Aorta (tissue), 5 donors: ENCODE results near the gene IRF7. TPM values are rescaled to one million over a fixed set of nuclear protein-coding genes. Genes with fewer than 3 reads are reported as not detected.
"Not testable (repeated sequence)": the region's sequence is repeated elsewhere in the genome, so short reads cannot be mapped to it uniquely, and the experiment has no call there.

ENCODE experiments used
- ATAC-seq: fragments of 200-7000 bp; cut with Tn5 transposase; one replicate; pipeline ENCODE4 v1.9.1; 2022; ENCODE audit warnings: moderate library complexity; ENCODE audit not compliant: low FRiP score
- DNase-seq, 2 donors: peaks; one replicate each; pipeline ENCODE4 v3.0.0-alpha.2; 2020
- H3K27ac ChIP-seq, 2 donors: one replicate each; pipeline ENCODE4 v1.5.1; 2013; ENCODE audit warnings: low read length in 2 of 2, mild to moderate bottlenecking in 2 of 2, moderate library complexity in 2 of 2, control low read depth in 1 of 2, inconsistent platforms in 1 of 2, low read depth in 1 of 2
- H3K27me3 ChIP-seq, 2 donors: one replicate each; pipeline ENCODE4 v1.6.1; 2013; ENCODE audit warnings: control low read depth in 1 of 2, low read length in 1 of 2, mild to moderate bottlenecking in 1 of 2, moderate library complexity in 1 of 2; ENCODE audit not compliant: insufficient read depth in 2 of 2, control insufficient read depth in 1 of 2
- H3K36me3 ChIP-seq, 2 donors: one replicate each; pipeline ENCODE4 v1.6.1; 2013; ENCODE audit warnings: control low read depth in 1 of 2, low read length in 1 of 2, mild to moderate bottlenecking in 1 of 2; ENCODE audit not compliant: insufficient read depth in 2 of 2, control insufficient read depth in 1 of 2
- H3K4me1 ChIP-seq, 2 donors: one replicate each; pipeline ENCODE4 v1.6.1; 2013; ENCODE audit warnings: low read length in 2 of 2, control low read depth in 1 of 2, mild to moderate bottlenecking in 1 of 2, moderate library complexity in 1 of 2; ENCODE audit not compliant: insufficient read depth in 2 of 2, control insufficient read depth in 1 of 2
- H3K4me3 ChIP-seq, 2 donors: one replicate each; pipeline ENCODE4 v1.5.1; 2013; ENCODE audit warnings: low read length in 2 of 2, control low read depth in 1 of 2, mild to moderate bottlenecking in 1 of 2
- H3K9me3 ChIP-seq: one replicate; pipeline ENCODE4 v1.6.1; 2013; ENCODE audit warnings: mild to moderate bottlenecking, low read length; ENCODE audit not compliant: control insufficient read depth
- WGBS, 2 donors: extraction: QIAGEN DNeasy Blood & Tissue Kit; methylation state at CpG; one replicate each; pipeline ENCODE4 v1.1.7; 2013; 5-methylcytosine and 5-hydroxymethylcytosine counted together
- intact Hi-C, 2 donors: fragments of 100-400 bp; cut with DNase I; formaldehyde crosslinking; loops; one replicate each; pipeline versions ENCODE4 v1.14.2 to v1.15.0; 2022
- polyA plus RNA-seq, 2 donors: library from polyadenylated mRNA; stranded (reverse); fragments of 200-250 nt; gene quantifications; one replicate each; pipeline ENCODE4 v1.2.3, GENCODE V29; 2013
- total RNA-seq, 2 donors: library from RNA; stranded (reverse); fragmentation: NEBNext Ultra II Directional; extraction: Animal tissue kit (Norgen Biotek cat#: 25700); gene quantifications; one replicate each; pipeline ENCODE4 v1.2.1, GENCODE V29; 2021
- donor health status: healthy with polysubstance abuse.
- donor health status: Bipolar disorder and iron deficiency.
- donor health status: DM: no; HTN: no; CAD: no.
- donor health status: DM: no; HTN: no; CAD: no.
- donor health status: DM: yes; HTN: yes; CAD: no.

Gene IRF7
- total and polyA plus RNA-seq, 4 donors = 13.4 to 30.9 (median 26.3) TPM

- Histone ChIP-seq H3K27ac (no peak overlapping the region), H3K4me1 (no peaks in the 10 kb centered on the region), H3K9me3 (no peaks in the 10 kb centered on the region), H3K36me3 (peaks cover 0 to 5% of the 10 kb centered on the region in 2 donors), H3K27me3 (no peaks in the 10 kb centered on the region), H3K4me3 (no peak overlapping the region)
- WGBS, 2 donors = 80 to 82% methylated on average over 7 of the region's 7 CpGs
- intact Hi-C loops = no loop called here
- ATAC-seq = no peak
- DNase-seq = no peak
Observed at GRCh38 chr11:656866-657265, 41.1 kb upstream of the IRF7 start.

- no peak overlapping the region for H3K4me3 ChIP-seq
- H3K27me3 ChIP-seq = no peaks in the 10 kb centered on the region
- H3K9me3 ChIP-seq = no peaks in the 10 kb centered on the region
- H3K4me1 ChIP-seq = no peaks in the 10 kb centered on the region
- intact Hi-C loops = no loop called here
- DNase-seq (no peak), ATAC-seq (no peak)
- 89 to 90% methylated on average over 14 of the region's 14 CpGs for WGBS, 2 donors
- no peak overlapping the region for H3K27ac ChIP-seq
- peaks cover 0 to 5% of the 10 kb centered on the region in 2 donors for H3K36me3 ChIP-seq
Observed at GRCh38 chr11:656426-656825, 40.7 kb upstream of the IRF7 start.

- DNase-seq (no peak), ATAC-seq (no peak)
- Histone ChIP-seq H3K4me1 (no peaks in the 10 kb centered on the region), H3K27me3 (no peaks in the 10 kb centered on the region), H3K36me3 (peaks cover 0 to 5% of the 10 kb centered on the region in 2 donors), H3K27ac (no peak overlapping the region), H3K9me3 (no peaks in the 10 kb centered on the region), H3K4me3 (no peak overlapping the region)
- intact Hi-C loops = no loop called here
- WGBS, 2 donors = 92 to 95% methylated on average over 30 of the region's 30 CpGs
Observed at GRCh38 chr11:655036-655726, 39.4 kb upstream of the IRF7 start.

- intact Hi-C loops, H3K36me3 ChIP-seq, DNase-seq, ATAC-seq, H3K4me3 ChIP-seq, H3K27ac ChIP-seq, H3K9me3 ChIP-seq, H3K4me1 ChIP-seq, H3K27me3 ChIP-seq: not testable (repeated sequence)
- WGBS, 2 donors = 92 to 95% methylated on average over 12 of the region's 12 CpGs
Observed at GRCh38 chr11:654444-654843, 38.7 kb upstream of the IRF7 start.

- H3K4me1 ChIP-seq = no peaks in the 10 kb centered on the region
- ATAC-seq (no peak), DNase-seq (no peak)
- H3K9me3 ChIP-seq = no peaks in the 10 kb centered on the region
- WGBS, 2 donors = 86 to 92% methylated on average over 15 of the region's 15 CpGs
- intact Hi-C loops = no loop called here
- H3K27me3 ChIP-seq = no peaks in the 10 kb centered on the region
- H3K27ac ChIP-seq = no peak overlapping the region
- H3K36me3 ChIP-seq = no peaks in the 10 kb centered on the region
- H3K4me3 ChIP-seq = no peak overlapping the region
Observed at GRCh38 chr11:653837-654236, 38.1 kb upstream of the IRF7 start.

GRCh38 chr11:653136-653535 lies 37.4 kb upstream of the IRF7 start:
- DNase-seq, H3K36me3 ChIP-seq, H3K27ac ChIP-seq, H3K4me1 ChIP-seq, intact Hi-C loops, H3K9me3 ChIP-seq, ATAC-seq, H3K4me3 ChIP-seq, H3K27me3 ChIP-seq: not testable (repeated sequence)
- WGBS, 2 donors = 90 to 92% methylated on average over 14 of the region's 14 CpGs

GRCh38 chr11:650482-650881 lies 34.7 kb upstream of the IRF7 start:
- no peaks in the 10 kb centered on the region for H3K36me3 ChIP-seq
- 90 to 91% methylated on average over 10 of the region's 10 CpGs for WGBS, 2 donors
- DNase-seq (no peak), ATAC-seq (no peak)
- intact Hi-C loops = no loop called here
- no peak overlapping the region for H3K4me3 ChIP-seq
- no peaks in the 10 kb centered on the region for H3K27me3 ChIP-seq
- H3K27ac ChIP-seq = no peak overlapping the region
- H3K4me1 ChIP-seq = no peaks in the 10 kb centered on the region
- no peaks in the 10 kb centered on the region for H3K9me3 ChIP-seq

GRCh38 chr11:647672-648158 lies 32.0 kb upstream of the IRF7 start:
- H3K4me3 ChIP-seq, intact Hi-C loops, ATAC-seq, H3K9me3 ChIP-seq, H3K4me1 ChIP-seq, H3K27ac ChIP-seq, H3K27me3 ChIP-seq, DNase-seq, H3K36me3 ChIP-seq: not testable (repeated sequence)
- 88 to 96% methylated on average over 9 to 10 of the region's 14 CpGs for WGBS, 2 donors

GRCh38 chr11:646214-646613 lies 30.5 kb upstream of the IRF7 start:
- Histone ChIP-seq H3K27me3 (no peaks in the 10 kb centered on the region), H3K4me3 (no peak overlapping the region), H3K9me3 (no peaks in the 10 kb centered on the region), H3K4me1 (no peaks in the 10 kb centered on the region), H3K36me3 (peaks cover 0 to 2% of the 10 kb centered on the region in 2 donors), H3K27ac (no peak overlapping the region)
- DNase-seq = no peak
- ATAC-seq = no peak
- intact Hi-C loops = no loop called here
- 81 to 90% methylated on average over 14 of the region's 14 CpGs for WGBS, 2 donors
